HepG2 (cell line): Measurements from ENCODE around the gene SLC43A1. TPM values are rescaled to one million over a fixed set of nuclear protein-coding genes. Genes with fewer than 3 reads are reported as not detected.
A peak's percentile ranks its signal among the peaks of the same experiment; 100 is the strongest.

Source experiments
- ARHGAP35 ChIP-seq: sonication (generic); formaldehyde crosslinking; IDR thresholded peaks from 2 replicates; pipeline ENCODE4 v1.9.0; 2022; ENCODE audit warnings: mild to moderate bottlenecking, inconsistent platforms, moderate library complexity, missing genetic modification reagents, borderline replicate concordance
- CEBPG ChIP-seq: IDR thresholded peaks from 2 replicates; pipeline ENCODE4 v1.6.1; 2016
- DNMT3B ChIP-seq: conservative IDR thresholded peaks from 2 replicates; pipeline ENCODE4 v1.6.1; 2016; ENCODE audit warnings: missing biosample characterization, control low read depth
- ELF3 ChIP-seq: IDR thresholded peaks from 2 replicates; pipeline ENCODE4 v1.6.1; 2016; ENCODE audit warnings: missing genetic modification reagents, missing compliant biosample characterization
- GLI4 ChIP-seq: sonication (generic); formaldehyde crosslinking; IDR thresholded peaks from 2 replicates; pipeline ENCODE4 v1.5.1; 2020; ENCODE audit warnings: missing genetic modification reagents, mild to moderate bottlenecking, moderate library complexity, borderline replicate concordance
- HCFC1 ChIP-seq: fragments of 150-350 bp; IDR thresholded peaks from 2 replicates; pipeline ENCODE4 v1.6.1; 2014; ENCODE audit warnings: low read depth, low read length
- HIVEP1 ChIP-seq: sonication (generic); formaldehyde crosslinking; IDR thresholded peaks from 2 replicates; pipeline ENCODE4 v1.4.0; 2020; ENCODE audit warnings: mild to moderate bottlenecking, missing genetic modification reagents
- HNF4A ChIP-seq: sonication (generic); formaldehyde crosslinking; IDR thresholded peaks from 2 replicates; pipeline ENCODE4 v1.4.0; 2020; ENCODE audit warnings: missing genetic modification reagents
- NRL ChIP-seq: sonication (generic); formaldehyde crosslinking; IDR thresholded peaks from 2 replicates; pipeline ENCODE4 v1.5.0; 2020; ENCODE audit warnings: missing genetic modification reagents, mild to moderate bottlenecking, moderate library complexity, borderline replicate concordance
- SNAPC2 ChIP-seq: sonication (generic); formaldehyde crosslinking; IDR thresholded peaks from 2 replicates; pipeline ENCODE4 v1.8.1; 2022; ENCODE audit warnings: mild to moderate bottlenecking, missing genetic modification reagents
- TBX3 ChIP-seq: fragments of 450-650 bp; IDR thresholded peaks from 2 replicates; pipeline ENCODE4 v1.6.1; 2017; ENCODE audit warnings: antibody characterized with exemption, mild to moderate bottlenecking, inconsistent platforms, borderline replicate concordance
- TP53 ChIP-seq: sonication (generic); formaldehyde crosslinking; conservative IDR thresholded peaks from 2 replicates; pipeline ENCODE4 v1.4.0; 2020; ENCODE audit warnings: missing genetic modification reagents
- ZFP62 ChIP-seq: sonication (generic); formaldehyde crosslinking; IDR thresholded peaks from 2 replicates; pipeline ENCODE4 v1.4.0; 2020; ENCODE audit warnings: missing genetic modification reagents
- ZNF337 ChIP-seq: sonication (generic); formaldehyde crosslinking; IDR thresholded peaks from 2 replicates; pipeline ENCODE4 v1.5.1; 2020; ENCODE audit warnings: missing genetic modification reagents, low read depth, mild to moderate bottlenecking, borderline replicate concordance
- ZNF564 ChIP-seq: sonication (generic); formaldehyde crosslinking; IDR thresholded peaks from 2 replicates; pipeline ENCODE4 v1.8.1; 2023; ENCODE audit warnings: mild to moderate bottlenecking, missing genetic modification reagents
- polyA plus RNA-seq, 8 experiments: library from polyadenylated mRNA; depleted of rRNA in 3 of 8; stranded (reverse) in 7 of 8; unstranded in 1 of 8; fragments of >200 nt; fragmentation: Illumina TruSeq in 4 of 8; extraction: Trizol in 4 of 8; gene quantifications; 2 replicates each; pipeline versions ENCODE4 v1.2.1 to v1.2.3, GENCODE V29; 2011 to 2016; ENCODE audit warnings: low read depth in 4 of 8, missing spikeins in 1 of 8, mixed read lengths in 1 of 8; ENCODE audit not compliant: insufficient read depth in 1 of 8
- total RNA-seq, 5 experiments: library from RNA; depleted of rRNA; stranded (reverse); fragments of >200 nt; fragmentation: Illumina TruSeq; extraction: Trizol; gene quantifications; 2 replicates each; pipeline ENCODE4 v1.2.3, GENCODE V29; 2016; ENCODE audit warnings: low read depth in 1 of 5
- TF ChIP-seq, protein P1 (sequence below): sonication (generic); formaldehyde crosslinking; IDR thresholded peaks from 2 replicates; pipeline ENCODE4 v1.4.0; 2020; ENCODE audit warnings: mild to moderate bottlenecking, missing genetic modification reagents
- TF ChIP-seq, protein P2 (sequence below): sonication (generic); formaldehyde crosslinking; IDR thresholded peaks from 2 replicates; pipeline ENCODE4 v1.4.0; 2020; ENCODE audit warnings: low read depth, mild to moderate bottlenecking, missing genetic modification reagents
- TF ChIP-seq, protein P3 (sequence below): sonication (generic); formaldehyde crosslinking; conservative IDR thresholded peaks from 2 replicates; pipeline ENCODE4 v1.4.0; 2020; ENCODE audit warnings: mild to moderate bottlenecking, missing genetic modification reagents, moderate library complexity
- TF ChIP-seq, protein P4 (sequence below): sonication (generic); formaldehyde crosslinking; IDR thresholded peaks from 2 replicates; pipeline ENCODE4 v1.4.0; 2020; ENCODE audit warnings: mild to moderate bottlenecking, missing genetic modification reagents

The SLC43A1 gene
- total and polyA plus RNA-seq, 2 of the 13 experiments (the other 11 are each of a cell fraction or from before 2014, with no cell fraction given) = 72.3 to 87.6 TPM

DNA sequence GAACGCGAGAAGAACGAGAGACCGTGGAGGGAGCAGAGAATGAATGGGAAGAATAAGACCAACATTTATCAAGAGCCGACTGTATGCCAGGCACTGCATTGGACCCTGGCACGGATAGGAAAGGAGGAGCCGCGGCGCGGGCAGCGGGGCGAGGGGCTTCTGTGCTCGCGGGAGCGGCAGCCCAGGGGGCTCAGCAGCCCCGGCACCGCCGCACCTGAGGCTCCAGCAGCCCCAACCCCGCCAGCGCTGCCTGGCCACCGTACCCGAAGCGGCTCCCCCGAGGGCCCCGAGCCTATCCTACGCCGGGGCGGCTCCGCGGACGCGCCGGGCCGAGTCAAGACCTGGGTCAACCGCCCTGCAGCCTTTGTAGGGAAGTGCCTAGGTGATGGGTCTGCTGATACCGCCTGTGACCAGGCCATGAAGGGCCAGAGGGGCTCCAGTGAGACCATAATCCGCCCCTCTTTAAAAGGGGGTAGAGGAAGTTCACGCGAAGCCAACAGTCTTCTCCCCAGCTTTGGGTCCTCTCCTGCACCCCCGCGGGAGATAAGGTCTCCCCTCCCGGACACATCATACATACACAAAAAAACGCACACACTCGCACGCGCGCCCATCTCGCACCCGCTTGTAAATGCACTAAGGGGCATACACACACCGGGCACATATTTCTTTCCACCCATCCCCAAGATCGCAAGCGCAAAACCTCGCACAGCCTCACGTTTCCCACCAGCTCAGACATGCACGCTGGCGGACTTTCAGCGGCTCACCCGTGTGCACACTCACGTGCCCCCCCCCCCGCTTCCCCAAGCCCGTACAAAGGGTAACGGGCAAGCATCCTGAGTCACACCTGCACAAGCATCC is 56.1 kb downstream of the SLC43A1 start (continued):
- TF ChIP-seq, protein P1, sequence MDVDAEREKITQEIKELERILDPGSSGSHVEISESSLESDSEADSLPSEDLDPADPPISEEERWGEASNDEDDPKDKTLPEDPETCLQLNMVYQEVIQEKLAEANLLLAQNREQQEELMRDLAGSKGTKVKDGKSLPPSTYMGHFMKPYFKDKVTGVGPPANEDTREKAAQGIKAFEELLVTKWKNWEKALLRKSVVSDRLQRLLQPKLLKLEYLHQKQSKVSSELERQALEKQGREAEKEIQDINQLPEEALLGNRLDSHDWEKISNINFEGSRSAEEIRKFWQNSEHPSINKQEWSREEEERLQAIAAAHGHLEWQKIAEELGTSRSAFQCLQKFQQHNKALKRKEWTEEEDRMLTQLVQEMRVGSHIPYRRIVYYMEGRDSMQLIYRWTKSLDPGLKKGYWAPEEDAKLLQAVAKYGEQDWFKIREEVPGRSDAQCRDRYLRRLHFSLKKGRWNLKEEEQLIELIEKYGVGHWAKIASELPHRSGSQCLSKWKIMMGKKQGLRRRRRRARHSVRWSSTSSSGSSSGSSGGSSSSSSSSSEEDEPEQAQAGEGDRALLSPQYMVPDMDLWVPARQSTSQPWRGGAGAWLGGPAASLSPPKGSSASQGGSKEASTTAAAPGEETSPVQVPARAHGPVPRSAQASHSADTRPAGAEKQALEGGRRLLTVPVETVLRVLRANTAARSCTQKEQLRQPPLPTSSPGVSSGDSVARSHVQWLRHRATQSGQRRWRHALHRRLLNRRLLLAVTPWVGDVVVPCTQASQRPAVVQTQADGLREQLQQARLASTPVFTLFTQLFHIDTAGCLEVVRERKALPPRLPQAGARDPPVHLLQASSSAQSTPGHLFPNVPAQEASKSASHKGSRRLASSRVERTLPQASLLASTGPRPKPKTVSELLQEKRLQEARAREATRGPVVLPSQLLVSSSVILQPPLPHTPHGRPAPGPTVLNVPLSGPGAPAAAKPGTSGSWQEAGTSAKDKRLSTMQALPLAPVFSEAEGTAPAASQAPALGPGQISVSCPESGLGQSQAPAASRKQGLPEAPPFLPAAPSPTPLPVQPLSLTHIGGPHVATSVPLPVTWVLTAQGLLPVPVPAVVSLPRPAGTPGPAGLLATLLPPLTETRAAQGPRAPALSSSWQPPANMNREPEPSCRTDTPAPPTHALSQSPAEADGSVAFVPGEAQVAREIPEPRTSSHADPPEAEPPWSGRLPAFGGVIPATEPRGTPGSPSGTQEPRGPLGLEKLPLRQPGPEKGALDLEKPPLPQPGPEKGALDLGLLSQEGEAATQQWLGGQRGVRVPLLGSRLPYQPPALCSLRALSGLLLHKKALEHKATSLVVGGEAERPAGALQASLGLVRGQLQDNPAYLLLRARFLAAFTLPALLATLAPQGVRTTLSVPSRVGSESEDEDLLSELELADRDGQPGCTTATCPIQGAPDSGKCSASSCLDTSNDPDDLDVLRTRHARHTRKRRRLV = no peak
- TF ChIP-seq TBX3 (peak; percentile 10; the same call in 1 of the 2 replicates), SNAPC2 (CRISPR knock-in tag) (no peak), HNF4A (no peak), ARHGAP35 (CRISPR knock-in tag) (no peak), DNMT3B (CRISPR knock-in tag) (no peak), TP53 (no peak), HCFC1 (no peak), ZFP62 (no peak), ZNF564 (CRISPR knock-in tag) (no peak), ELF3 (CRISPR knock-in tag) (no peak), CEBPG (CRISPR knock-in tag) (no peak), GLI4 (CRISPR knock-in tag) (no peak), NRL (0 out of 2 replicates have a peak, but pooled peaks have one; percentile 16), ZNF337 (no peak), HIVEP1 (CRISPR knock-in tag) (0 out of 2 replicates have a peak, but pooled peaks have one; percentile 25)
- TF ChIP-seq, protein P2, sequence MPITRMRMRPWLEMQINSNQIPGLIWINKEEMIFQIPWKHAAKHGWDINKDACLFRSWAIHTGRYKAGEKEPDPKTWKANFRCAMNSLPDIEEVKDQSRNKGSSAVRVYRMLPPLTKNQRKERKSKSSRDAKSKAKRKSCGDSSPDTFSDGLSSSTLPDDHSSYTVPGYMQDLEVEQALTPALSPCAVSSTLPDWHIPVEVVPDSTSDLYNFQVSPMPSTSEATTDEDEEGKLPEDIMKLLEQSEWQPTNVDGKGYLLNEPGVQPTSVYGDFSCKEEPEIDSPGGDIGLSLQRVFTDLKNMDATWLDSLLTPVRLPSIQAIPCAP = no peak
- TF ChIP-seq, protein P3, sequence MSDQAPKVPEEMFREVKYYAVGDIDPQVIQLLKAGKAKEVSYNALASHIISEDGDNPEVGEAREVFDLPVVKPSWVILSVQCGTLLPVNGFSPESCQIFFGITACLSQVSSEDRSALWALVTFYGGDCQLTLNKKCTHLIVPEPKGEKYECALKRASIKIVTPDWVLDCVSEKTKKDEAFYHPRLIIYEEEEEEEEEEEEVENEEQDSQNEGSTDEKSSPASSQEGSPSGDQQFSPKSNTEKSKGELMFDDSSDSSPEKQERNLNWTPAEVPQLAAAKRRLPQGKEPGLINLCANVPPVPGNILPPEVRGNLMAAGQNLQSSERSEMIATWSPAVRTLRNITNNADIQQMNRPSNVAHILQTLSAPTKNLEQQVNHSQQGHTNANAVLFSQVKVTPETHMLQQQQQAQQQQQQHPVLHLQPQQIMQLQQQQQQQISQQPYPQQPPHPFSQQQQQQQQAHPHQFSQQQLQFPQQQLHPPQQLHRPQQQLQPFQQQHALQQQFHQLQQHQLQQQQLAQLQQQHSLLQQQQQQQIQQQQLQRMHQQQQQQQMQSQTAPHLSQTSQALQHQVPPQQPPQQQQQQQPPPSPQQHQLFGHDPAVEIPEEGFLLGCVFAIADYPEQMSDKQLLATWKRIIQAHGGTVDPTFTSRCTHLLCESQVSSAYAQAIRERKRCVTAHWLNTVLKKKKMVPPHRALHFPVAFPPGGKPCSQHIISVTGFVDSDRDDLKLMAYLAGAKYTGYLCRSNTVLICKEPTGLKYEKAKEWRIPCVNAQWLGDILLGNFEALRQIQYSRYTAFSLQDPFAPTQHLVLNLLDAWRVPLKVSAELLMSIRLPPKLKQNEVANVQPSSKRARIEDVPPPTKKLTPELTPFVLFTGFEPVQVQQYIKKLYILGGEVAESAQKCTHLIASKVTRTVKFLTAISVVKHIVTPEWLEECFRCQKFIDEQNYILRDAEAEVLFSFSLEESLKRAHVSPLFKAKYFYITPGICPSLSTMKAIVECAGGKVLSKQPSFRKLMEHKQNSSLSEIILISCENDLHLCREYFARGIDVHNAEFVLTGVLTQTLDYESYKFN (CRISPR knock-in tag) = no peak
- TF ChIP-seq, protein P4, sequence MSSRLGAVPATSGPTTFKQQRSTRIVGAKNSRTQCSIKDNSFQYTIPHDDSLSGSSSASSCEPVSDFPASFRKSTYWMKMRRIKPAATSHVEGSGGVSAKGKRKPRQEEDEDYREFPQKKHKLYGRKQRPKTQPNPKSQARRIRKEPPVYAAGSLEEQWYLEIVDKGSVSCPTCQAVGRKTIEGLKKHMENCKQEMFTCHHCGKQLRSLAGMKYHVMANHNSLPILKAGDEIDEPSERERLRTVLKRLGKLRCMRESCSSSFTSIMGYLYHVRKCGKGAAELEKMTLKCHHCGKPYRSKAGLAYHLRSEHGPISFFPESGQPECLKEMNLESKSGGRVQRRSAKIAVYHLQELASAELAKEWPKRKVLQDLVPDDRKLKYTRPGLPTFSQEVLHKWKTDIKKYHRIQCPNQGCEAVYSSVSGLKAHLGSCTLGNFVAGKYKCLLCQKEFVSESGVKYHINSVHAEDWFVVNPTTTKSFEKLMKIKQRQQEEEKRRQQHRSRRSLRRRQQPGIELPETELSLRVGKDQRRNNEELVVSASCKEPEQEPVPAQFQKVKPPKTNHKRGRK (CRISPR knock-in tag) = no peak
